GM12892 (cell line): ENCODE results near the gene SORCS3.

Experiments used
- POLR2A ChIP-seq: IDR thresholded peaks from 2 replicates; pipeline ENCODE4 v1.6.1; 2011; ENCODE audit warnings: low read depth, low read length, control low read depth
- TAF1 ChIP-seq: IDR thresholded peaks from 2 replicates; pipeline ENCODE4 v1.6.1; 2011; ENCODE audit warnings: low read depth, mild to moderate bottlenecking, control low read depth, low read length, borderline replicate concordance

DNA sequence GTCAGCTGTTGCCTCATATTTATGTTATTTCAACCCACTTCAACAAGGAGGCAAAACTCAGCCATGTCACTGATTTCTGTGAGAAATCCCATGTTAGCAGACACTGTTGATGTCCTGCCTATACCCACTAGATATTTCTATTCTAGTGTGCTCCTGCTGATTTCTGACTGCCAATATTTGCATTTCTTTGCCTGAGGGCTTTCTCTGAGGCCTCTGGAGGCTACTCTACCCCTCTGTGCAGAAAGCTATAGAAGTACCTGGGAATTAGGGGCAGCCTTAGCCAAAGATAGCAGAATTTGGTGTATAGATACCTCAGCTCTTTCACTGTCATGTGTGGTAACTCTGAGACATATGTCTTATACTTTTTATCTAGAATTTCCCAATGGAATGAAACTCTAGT is 348.8 kb downstream of the SORCS3 start:
- no peak for TF ChIP-seq POLR2A
- TF ChIP-seq TAF1 = no peak
